GM12891 (cell line): ENCODE results near the gene NR5A2.
A peak's percentile ranks its signal among the peaks of the same experiment; 100 is the strongest.

Experiments
- PAX5 ChIP-seq: IDR thresholded peaks from 2 replicates; pipeline ENCODE4 v1.6.1; 2011; ENCODE audit warnings: low read length, moderate library complexity, mild to moderate bottlenecking; ENCODE audit not compliant: insufficient read depth, severe bottlenecking
- POLR2A ChIP-seq: IDR thresholded peaks from 2 replicates; pipeline ENCODE4 v1.6.1; 2011; ENCODE audit warnings: low read depth, low read length, control low read depth
- POLR2AphosphoS5 ChIP-seq: IDR thresholded peaks from 2 replicates; pipeline ENCODE4 v1.6.1; 2011; ENCODE audit warnings: low read depth, low read length, control low read depth
- POU2F2 ChIP-seq: IDR thresholded peaks from 2 replicates; pipeline ENCODE4 v1.6.1; 2011; ENCODE audit warnings: low read depth, mild to moderate bottlenecking, control low read depth, low read length, moderate library complexity
- TAF1 ChIP-seq: IDR thresholded peaks from 2 replicates; pipeline ENCODE4 v1.6.1; 2011; ENCODE audit warnings: low read depth, low read length, control low read depth

- TF ChIP-seq POLR2A (no peak), POLR2AphosphoS5 (no peak), POU2F2 (no peak), TAF1 (no peak), PAX5 (peak; percentile 95)
Measured at GRCh38 chr1:200096774-200097173, 69.3 kb downstream of the NR5A2 start.
